H9 (cell line): Measurements from ENCODE around the gene GIMAP7. TPM values are rescaled to one million over a fixed set of nuclear protein-coding genes. Genes with fewer than 3 reads are reported as not detected.

ENCODE experiments used
- DNase-seq: peaks from one replicate; pipeline ENCODE4 v3.0.0-alpha.2; 2017
- H2AFZ ChIP-seq: one replicate; pipeline ENCODE4 v1.6.1; 2013; ENCODE audit warnings: mild to moderate bottlenecking, low read length, control low read depth, moderate library complexity
- H2AK5ac ChIP-seq: 2 replicates; pipeline ENCODE4 v1.6.1; 2013; ENCODE audit warnings: low read length, control low read depth, mixed read lengths; ENCODE audit not compliant: insufficient read length
- H2BK120ac ChIP-seq: one replicate; pipeline ENCODE4 v1.6.1; 2013; ENCODE audit warnings: low read depth, mild to moderate bottlenecking, low read length, control low read depth, inconsistent platforms; ENCODE audit not compliant: poor library complexity, severe bottlenecking
- H2BK12ac ChIP-seq: 2 replicates; pipeline ENCODE4 v1.6.1; 2013; ENCODE audit warnings: low read length, control low read depth, mixed read lengths, low read depth; ENCODE audit not compliant: insufficient read length
- H2BK15ac ChIP-seq: 2 replicates; pipeline ENCODE4 v1.6.1; 2013; ENCODE audit warnings: low read depth, low read length, control low read depth
- H2BK20ac ChIP-seq: one replicate; pipeline ENCODE4 v1.6.1; 2013; ENCODE audit warnings: low read depth, mild to moderate bottlenecking, low read length, control low read depth, inconsistent platforms; ENCODE audit not compliant: poor library complexity, severe bottlenecking
- H2BK5ac ChIP-seq: 2 replicates; pipeline ENCODE4 v1.6.1; 2013; ENCODE audit warnings: low read length, control low read depth, mixed read lengths; ENCODE audit not compliant: insufficient read length
- H3K14ac ChIP-seq: 2 replicates; pipeline ENCODE4 v1.6.1; 2013; ENCODE audit warnings: low read length, control low read depth; ENCODE audit not compliant: insufficient read depth
- H3K18ac ChIP-seq: 2 replicates; pipeline ENCODE4 v1.6.1; 2013; ENCODE audit warnings: low read depth, mild to moderate bottlenecking, mixed read lengths, low read length, control low read depth; ENCODE audit not compliant: insufficient read length
- H3K23ac ChIP-seq: 2 replicates; pipeline ENCODE4 v1.6.1; 2013; ENCODE audit warnings: low read length, control low read depth, mixed read lengths, low read depth; ENCODE audit not compliant: insufficient read length
- H3K23me2 ChIP-seq: 2 replicates; pipeline ENCODE4 v1.6.1; 2013; ENCODE audit warnings: low read depth, mild to moderate bottlenecking, mixed read lengths, low read length, control low read depth; ENCODE audit not compliant: insufficient read length, poor library complexity, severe bottlenecking
- H3K27ac ChIP-seq: 2 replicates; pipeline ENCODE4 v1.5.1; 2013; ENCODE audit warnings: low read length, control low read depth, mixed read lengths, low read depth; ENCODE audit not compliant: insufficient read length
- H3K27me3 ChIP-seq: 2 replicates; pipeline ENCODE4 v1.6.1; 2013; ENCODE audit warnings: low read length, control low read depth, inconsistent platforms; ENCODE audit not compliant: insufficient read depth
- H3K4ac ChIP-seq: 2 replicates; pipeline ENCODE4 v1.6.1; 2013; ENCODE audit warnings: low read depth, mild to moderate bottlenecking, control low read depth, inconsistent platforms, low read length, moderate library complexity
- H3K4me1 ChIP-seq: 2 replicates; pipeline ENCODE4 v1.6.1; 2013; ENCODE audit warnings: low read length, control low read depth, inconsistent platforms; ENCODE audit not compliant: insufficient read depth
- H3K4me2 ChIP-seq: 2 replicates; pipeline ENCODE4 v1.6.1; 2013; ENCODE audit warnings: low read length, control low read depth, mixed read lengths; ENCODE audit not compliant: insufficient read length, insufficient read depth
- H3K56ac ChIP-seq: 2 replicates; pipeline ENCODE4 v1.6.1; 2013; ENCODE audit warnings: low read depth, mild to moderate bottlenecking, mixed read lengths, low read length, control low read depth; ENCODE audit not compliant: insufficient read length
- H3K79me1 ChIP-seq: 2 replicates; pipeline ENCODE4 v1.6.1; 2013; ENCODE audit warnings: low read depth, mild to moderate bottlenecking, moderate library complexity, low read length, control low read depth, inconsistent platforms; ENCODE audit not compliant: insufficient read depth, poor library complexity, severe bottlenecking
- H3K79me2 ChIP-seq: 2 replicates; pipeline ENCODE4 v1.6.1; 2013; ENCODE audit warnings: low read length, control low read depth, inconsistent platforms; ENCODE audit not compliant: insufficient read depth
- H3K9ac ChIP-seq: 2 replicates; pipeline ENCODE4 v1.6.1; 2013; ENCODE audit warnings: low read length, control low read depth, mixed read lengths; ENCODE audit not compliant: insufficient read length; ENCODE audit errors: extremely low read depth
- H3K9me3 ChIP-seq: one replicate; pipeline ENCODE4 v1.6.1; 2013; ENCODE audit warnings: low read depth, low read length, inconsistent platforms; ENCODE audit not compliant: control insufficient read depth
- H3T11ph ChIP-seq: one replicate; pipeline ENCODE4 v1.6.1; 2013; ENCODE audit warnings: mild to moderate bottlenecking, low read length, control low read depth, inconsistent platforms
- H4K20me1 ChIP-seq: one replicate; pipeline ENCODE4 v1.6.1; 2013; ENCODE audit not compliant: control insufficient read depth, insufficient read length, insufficient read depth
- H4K5ac ChIP-seq: 2 replicates; pipeline ENCODE4 v1.6.1; 2013; ENCODE audit warnings: low read depth, mild to moderate bottlenecking, mixed read lengths, low read length, control low read depth; ENCODE audit not compliant: insufficient read length
- H4K8ac ChIP-seq: replicated peaks from 2 replicates; pipeline ENCODE4 v1.6.1; 2013; ENCODE audit warnings: low read length, control low read depth, mixed read lengths, low read depth; ENCODE audit not compliant: insufficient read length
- H4K91ac ChIP-seq: 2 replicates; pipeline ENCODE4 v1.6.1; 2013; ENCODE audit warnings: low read depth, mild to moderate bottlenecking, moderate library complexity, mixed read lengths, low read length, control low read depth; ENCODE audit not compliant: insufficient read length
- H3K27ac Mint-ChIP-seq, 3 experiments: 2 replicates in 2 of 3; 3 replicates in 1 of 3; pipeline ENCODE4 v1.8.0; 2020 to 2021; ENCODE audit warnings: mixed read lengths in 3 of 3, mild to moderate bottlenecking in 1 of 3, moderate library complexity in 1 of 3
- H3K27me3 Mint-ChIP-seq: 2 replicates; pipeline ENCODE4 v1.8.0; 2021; ENCODE audit warnings: low read depth, mild to moderate bottlenecking, moderate library complexity, mixed read lengths
- H3K36me3 Mint-ChIP-seq, 3 experiments: 2 replicates in 2 of 3; 3 replicates in 1 of 3; pipeline ENCODE4 v1.8.0; 2020 to 2021; ENCODE audit warnings: low read depth in 3 of 3, mixed read lengths in 3 of 3; ENCODE audit not compliant: insufficient read depth in 1 of 3
- H3K4me1 Mint-ChIP-seq, 2 experiments: 2 replicates each; pipeline ENCODE4 v1.8.0; 2020; ENCODE audit warnings: mixed read lengths in 2 of 2
- H3K4me3 Mint-ChIP-seq, 2 experiments: 2 replicates in 1 of 2; 3 replicates in 1 of 2; pipeline ENCODE4 v1.8.0; 2020 to 2021; ENCODE audit warnings: mild to moderate bottlenecking in 2 of 2, mixed read lengths in 2 of 2, moderate library complexity in 1 of 2
- H3K9me3 Mint-ChIP-seq, 2 experiments: 2 replicates in 1 of 2; 3 replicates in 1 of 2; pipeline ENCODE4 v1.8.0; 2020; ENCODE audit warnings: mild to moderate bottlenecking in 2 of 2, mixed read lengths in 2 of 2, moderate library complexity in 1 of 2
- WGBS: extraction: QIAGEN DNeasy Blood & Tissue Kit; methylation state at CpG from one replicate; pipeline ENCODE4 v1.1.7; 2013; ENCODE audit warnings: missing lambda C conversion rate, low lambda C conversion rate, mixed read lengths; ENCODE audit not compliant: insufficient read length; ENCODE audit errors: extremely low coverage; 5-methylcytosine and 5-hydroxymethylcytosine counted together
- total RNA-seq: library from RNA; stranded (reverse); gene quantifications from 2 replicates; pipeline ENCODE4 v1.2.1, GENCODE V29; 2021
- TF ChIP-seq, protein P1 (sequence below): fragments of 200-600 bp; sonication (generic); conservative IDR thresholded peaks from 3 replicates; pipeline ENCODE4 v1.8.0; 2021; ENCODE audit warnings: antibody characterized with exemption, mild to moderate bottlenecking

Gene GIMAP7
- total RNA-seq, 1 experiment from 2014 or later: not detected

DNA sequence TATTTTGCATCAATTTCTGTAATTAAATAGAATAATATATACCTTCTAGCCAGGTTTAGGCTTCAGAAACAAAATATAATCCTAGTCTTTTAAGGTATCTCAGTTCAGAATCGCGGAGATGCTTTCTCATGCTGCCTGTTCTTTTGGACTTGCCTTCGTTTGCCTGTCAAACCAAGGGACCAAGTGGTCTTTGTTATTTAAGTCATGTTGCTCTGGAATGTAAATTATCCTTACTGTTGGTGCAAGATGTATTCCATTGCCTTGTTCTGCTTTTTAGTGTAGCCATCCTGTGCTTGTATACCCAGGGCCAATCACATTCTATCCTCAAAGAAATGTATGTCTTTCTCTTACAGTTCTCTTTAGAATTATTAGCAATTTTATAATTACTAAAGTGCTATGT is 51.5 kb downstream of the GIMAP7 start:
- H3K4ac ChIP-seq: no peak overlapping the region
- H3K27ac ChIP-seq: no peak overlapping the region
- no peak overlapping the region for H2BK12ac ChIP-seq
- H3K79me2 ChIP-seq: no peaks in the 10 kb centered on the region
- no peak overlapping the region for H2AFZ ChIP-seq
- H2BK5ac ChIP-seq: no peak overlapping the region
- H2AK5ac ChIP-seq: no peak overlapping the region
- no peak overlapping the region for H3K56ac ChIP-seq
- H3K23ac ChIP-seq: no peak overlapping the region
- no peaks in the 10 kb centered on the region for H3K23me2 ChIP-seq
- Mint-ChIP-seq H3K27me3 (peaks cover 32% of the 10 kb centered on the region), H3K27ac (no peak overlapping the region), H3K36me3 (peaks cover 0 to under 1% (median 0%) of the 10 kb centered on the region in 3 experiments; a peak in 1 of 7 replicates), H3K4me1 (peaks cover 40 to 43% of the 10 kb centered on the region in 2 experiments), H3K4me3 (no peak overlapping the region), H3K9me3 (peaks cover 1 to 2% of the 10 kb centered on the region in 2 experiments)
- H4K8ac ChIP-seq: no peak overlapping the region
- TF ChIP-seq, protein P1, sequence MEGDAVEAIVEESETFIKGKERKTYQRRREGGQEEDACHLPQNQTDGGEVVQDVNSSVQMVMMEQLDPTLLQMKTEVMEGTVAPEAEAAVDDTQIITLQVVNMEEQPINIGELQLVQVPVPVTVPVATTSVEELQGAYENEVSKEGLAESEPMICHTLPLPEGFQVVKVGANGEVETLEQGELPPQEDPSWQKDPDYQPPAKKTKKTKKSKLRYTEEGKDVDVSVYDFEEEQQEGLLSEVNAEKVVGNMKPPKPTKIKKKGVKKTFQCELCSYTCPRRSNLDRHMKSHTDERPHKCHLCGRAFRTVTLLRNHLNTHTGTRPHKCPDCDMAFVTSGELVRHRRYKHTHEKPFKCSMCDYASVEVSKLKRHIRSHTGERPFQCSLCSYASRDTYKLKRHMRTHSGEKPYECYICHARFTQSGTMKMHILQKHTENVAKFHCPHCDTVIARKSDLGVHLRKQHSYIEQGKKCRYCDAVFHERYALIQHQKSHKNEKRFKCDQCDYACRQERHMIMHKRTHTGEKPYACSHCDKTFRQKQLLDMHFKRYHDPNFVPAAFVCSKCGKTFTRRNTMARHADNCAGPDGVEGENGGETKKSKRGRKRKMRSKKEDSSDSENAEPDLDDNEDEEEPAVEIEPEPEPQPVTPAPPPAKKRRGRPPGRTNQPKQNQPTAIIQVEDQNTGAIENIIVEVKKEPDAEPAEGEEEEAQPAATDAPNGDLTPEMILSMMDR: no peak
- no peak overlapping the region for H3K18ac ChIP-seq
- no peaks in the 10 kb centered on the region for H4K20me1 ChIP-seq
- H2BK15ac ChIP-seq: no peak overlapping the region
- no peak overlapping the region for H3K9ac ChIP-seq
- no peak overlapping the region for H3K4me2 ChIP-seq
- no peak overlapping the region for H2BK20ac ChIP-seq
- WGBS: no CpG with 5 or more reads among the region's 3 CpGs
- H3T11ph ChIP-seq: no peak overlapping the region
- no peak overlapping the region for H4K91ac ChIP-seq
- no peaks in the 10 kb centered on the region for H3K9me3 ChIP-seq
- no peak for DNase-seq
- no peak overlapping the region for H2BK120ac ChIP-seq
- peaks cover 7% of the 10 kb centered on the region; the same call in 1 of the 2 replicates for H3K4me1 ChIP-seq
- no peaks in the 10 kb centered on the region for H3K79me1 ChIP-seq
- H3K14ac ChIP-seq: no peak overlapping the region
- no peaks in the 10 kb centered on the region for H3K27me3 ChIP-seq
- H4K5ac ChIP-seq: no peak overlapping the region
